ENCODE measurements around the gene CIROP. TPM values are rescaled to one million over a fixed set of nuclear protein-coding genes. Genes with fewer than 3 reads are reported as not detected.

The CIROP gene, protein sequence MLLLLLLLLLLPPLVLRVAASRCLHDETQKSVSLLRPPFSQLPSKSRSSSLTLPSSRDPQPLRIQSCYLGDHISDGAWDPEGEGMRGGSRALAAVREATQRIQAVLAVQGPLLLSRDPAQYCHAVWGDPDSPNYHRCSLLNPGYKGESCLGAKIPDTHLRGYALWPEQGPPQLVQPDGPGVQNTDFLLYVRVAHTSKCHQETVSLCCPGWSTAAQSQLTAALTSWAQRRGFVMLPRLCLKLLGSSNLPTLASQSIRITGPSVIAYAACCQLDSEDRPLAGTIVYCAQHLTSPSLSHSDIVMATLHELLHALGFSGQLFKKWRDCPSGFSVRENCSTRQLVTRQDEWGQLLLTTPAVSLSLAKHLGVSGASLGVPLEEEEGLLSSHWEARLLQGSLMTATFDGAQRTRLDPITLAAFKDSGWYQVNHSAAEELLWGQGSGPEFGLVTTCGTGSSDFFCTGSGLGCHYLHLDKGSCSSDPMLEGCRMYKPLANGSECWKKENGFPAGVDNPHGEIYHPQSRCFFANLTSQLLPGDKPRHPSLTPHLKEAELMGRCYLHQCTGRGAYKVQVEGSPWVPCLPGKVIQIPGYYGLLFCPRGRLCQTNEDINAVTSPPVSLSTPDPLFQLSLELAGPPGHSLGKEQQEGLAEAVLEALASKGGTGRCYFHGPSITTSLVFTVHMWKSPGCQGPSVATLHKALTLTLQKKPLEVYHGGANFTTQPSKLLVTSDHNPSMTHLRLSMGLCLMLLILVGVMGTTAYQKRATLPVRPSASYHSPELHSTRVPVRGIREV
- not detected in 2 replicates for total RNA-seq (2014; rRNA removed; shearing (Covaris generic))

GRCh38 chr14:23104591-23105347 lies at the start of gene CIROP:
TSS of gene CIROP (minus strand) at chr14:23104989. CDS start at chr14:23104920, 69 bp downstream.

GRCh38 chr14:23118506-23119362 lies 13.9 kb upstream of the CIROP start, which contains the start of gene CEBPE:
TSS of gene CEBPE (minus strand) at chr14:23119255. CDS start at chr14:23119091, 164 bp downstream.

GRCh38 chr14:23095196-23096108 lies 9.3 kb downstream of the CIROP start, which contains the start of gene C14orf119:
TSS of gene C14orf119 (plus strand) at chr14:23095505. CDS start at chr14:23097659, 2,154 bp downstream.

GRCh38 chr14:23094666-23095195 lies 10.1 kb downstream of the CIROP start, which contains the start of gene ACIN1:
TSS of gene ACIN1 (minus strand) at chr14:23095136. CDS start at chr14:23095112, 24 bp downstream.

GRCh38 chr14:23056956-23057756 lies 47.6 kb downstream of the CIROP start, which contains the start of gene CDH24:
TSS of gene CDH24 (minus strand) at chr14:23057520. CDS start at chr14:23055733, 1,787 bp downstream.

Other genes starting within 250 kb of the CIROP start
- 17.8 and 19.9 TPM in 2 replicates for gene LRP10, start 233.2 kb downstream of the CIROP start, total RNA-seq (2014; rRNA removed; shearing (Covaris generic))
- gene REM2, start 221.8 kb downstream of the CIROP start, total RNA-seq (2014; rRNA removed; shearing (Covaris generic)) = 0.11 and 0.57 TPM in 2 replicates
- 65.1 and 69.1 TPM in 2 replicates for gene RBM23, start 185.8 kb downstream of the CIROP start, total RNA-seq (2014; rRNA removed; shearing (Covaris generic))
- gene PRMT5, start 175.6 kb downstream of the CIROP start, total RNA-seq (2014; rRNA removed; shearing (Covaris generic)) = 49.0 and 68.4 TPM in 2 replicates
- 58.1 and 61.4 TPM in 2 replicates for gene HAUS4, start 147.9 kb downstream of the CIROP start, total RNA-seq (2014; rRNA removed; shearing (Covaris generic))
- 63.6 and 64.3 TPM in 2 replicates for gene AJUBA, start 122.4 kb downstream of the CIROP start, total RNA-seq (2014; rRNA removed; shearing (Covaris generic))
- gene C14orf93, start 94.8 kb downstream of the CIROP start, total RNA-seq (2014; rRNA removed; shearing (Covaris generic)) = 11.6 and 13.6 TPM in 2 replicates
- 184 and 201 TPM in 2 replicates for gene PSMB5, start 70.1 kb downstream of the CIROP start, total RNA-seq (2014; rRNA removed; shearing (Covaris generic))
- not detected in 2 replicates for gene PSMB11, start 62.8 kb downstream of the CIROP start, total RNA-seq (2014; rRNA removed; shearing (Covaris generic))
- 7.8 and 8.1 TPM in 2 replicates for gene CDH24, start 47.5 kb downstream of the CIROP start, total RNA-seq (2014; rRNA removed; shearing (Covaris generic))
- gene ACIN1, start 9.9 kb downstream of the CIROP start, total RNA-seq (2014; rRNA removed; shearing (Covaris generic)) = 87.0 and 102 TPM in 2 replicates
- gene C14orf119, start 9.5 kb downstream of the CIROP start, total RNA-seq (2014; rRNA removed; shearing (Covaris generic)) = 29.7 and 29.8 TPM in 2 replicates
- gene CEBPE, start 14.3 kb upstream of the CIROP start, total RNA-seq (2014; rRNA removed; shearing (Covaris generic)) = not detected in 2 replicates
- gene SLC7A8, start 78.7 kb upstream of the CIROP start, total RNA-seq (2014; rRNA removed; shearing (Covaris generic)) = 1.0 TPM in 1 of 2 replicates, not detected in the other
- not detected in 2 replicates for gene RNF212B, start 132.9 kb upstream of the CIROP start, total RNA-seq (2014; rRNA removed; shearing (Covaris generic))
- 0.87 and 1.4 TPM in 2 replicates for gene HOMEZ, start 181.1 kb upstream of the CIROP start, total RNA-seq (2014; rRNA removed; shearing (Covaris generic))
- 1.9 and 2.3 TPM in 2 replicates for gene PPP1R3E, start 197.9 kb upstream of the CIROP start, total RNA-seq (2014; rRNA removed; shearing (Covaris generic))
- gene BCL2L2, start 201.8 kb upstream of the CIROP start, total RNA-seq (2014; rRNA removed; shearing (Covaris generic)) = 16.5 and 29.4 TPM in 2 replicates
- gene PABPN1, start 216.5 kb upstream of the CIROP start, total RNA-seq (2014; rRNA removed; shearing (Covaris generic)) = 61.8 and 73.0 TPM in 2 replicates
- gene SLC22A17, start 247.9 kb upstream of the CIROP start, total RNA-seq (2014; rRNA removed; shearing (Covaris generic)) = 0.64 and 2.1 TPM in 2 replicates

Measured in A375 (cell line).